AG09309 (cell line): ENCODE measurements around the gene TLR2.

Source experiments
- DNase-seq: peaks from one replicate; pipeline ENCODE4 v3.0.0-alpha.2; 2010; ENCODE audit warnings: low read depth
- H3K4me3 ChIP-seq: 2 replicates; pipeline ENCODE4 v1.5.1; 2011; ENCODE audit warnings: mild to moderate bottlenecking, low read depth, low read length, moderate library complexity; ENCODE audit not compliant: control insufficient read depth
- TF ChIP-seq, protein P1 (sequence below): IDR thresholded peaks from 2 replicates; pipeline ENCODE4 v1.5.1; 2011; ENCODE audit warnings: mild to moderate bottlenecking, low read depth, low read length, inconsistent platforms; ENCODE audit not compliant: insufficient read depth, control insufficient read depth; ENCODE audit errors: missing control alignments

TLR2 gene

DNA sequence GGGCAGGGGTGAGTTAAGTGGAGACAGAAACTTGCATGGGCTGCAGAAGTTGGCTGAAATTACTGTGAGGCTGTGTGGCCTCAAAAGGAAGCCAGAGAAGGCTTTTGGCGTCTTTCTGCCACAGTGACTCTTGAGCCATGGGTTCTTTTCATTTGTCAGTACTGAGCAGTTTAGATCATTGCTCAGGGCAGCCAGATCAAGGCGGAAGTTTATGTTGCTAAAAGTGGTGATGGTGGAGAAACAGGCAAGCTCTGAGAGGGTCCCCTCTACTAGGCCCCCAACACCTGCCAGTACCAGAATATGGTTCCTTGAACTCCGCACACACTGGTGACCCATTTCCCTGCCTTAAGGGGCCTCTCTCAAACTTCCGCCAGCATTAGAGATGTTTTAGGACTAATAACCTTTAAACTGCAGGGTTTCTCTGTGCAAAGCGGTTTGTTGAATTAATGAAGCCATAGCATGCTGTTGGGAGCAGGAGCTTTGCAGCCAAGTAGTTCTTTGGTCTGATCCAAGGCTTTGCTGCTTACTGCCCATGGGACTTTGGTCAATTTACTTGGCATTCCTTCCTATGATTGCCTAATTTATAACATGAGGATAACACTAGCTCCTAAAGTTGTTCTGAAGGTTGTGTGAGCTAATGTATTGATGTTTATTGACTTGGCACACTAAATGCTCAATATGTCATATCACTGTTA, 41.2 kb downstream of the TLR2 start:
- TF ChIP-seq, protein P1, sequence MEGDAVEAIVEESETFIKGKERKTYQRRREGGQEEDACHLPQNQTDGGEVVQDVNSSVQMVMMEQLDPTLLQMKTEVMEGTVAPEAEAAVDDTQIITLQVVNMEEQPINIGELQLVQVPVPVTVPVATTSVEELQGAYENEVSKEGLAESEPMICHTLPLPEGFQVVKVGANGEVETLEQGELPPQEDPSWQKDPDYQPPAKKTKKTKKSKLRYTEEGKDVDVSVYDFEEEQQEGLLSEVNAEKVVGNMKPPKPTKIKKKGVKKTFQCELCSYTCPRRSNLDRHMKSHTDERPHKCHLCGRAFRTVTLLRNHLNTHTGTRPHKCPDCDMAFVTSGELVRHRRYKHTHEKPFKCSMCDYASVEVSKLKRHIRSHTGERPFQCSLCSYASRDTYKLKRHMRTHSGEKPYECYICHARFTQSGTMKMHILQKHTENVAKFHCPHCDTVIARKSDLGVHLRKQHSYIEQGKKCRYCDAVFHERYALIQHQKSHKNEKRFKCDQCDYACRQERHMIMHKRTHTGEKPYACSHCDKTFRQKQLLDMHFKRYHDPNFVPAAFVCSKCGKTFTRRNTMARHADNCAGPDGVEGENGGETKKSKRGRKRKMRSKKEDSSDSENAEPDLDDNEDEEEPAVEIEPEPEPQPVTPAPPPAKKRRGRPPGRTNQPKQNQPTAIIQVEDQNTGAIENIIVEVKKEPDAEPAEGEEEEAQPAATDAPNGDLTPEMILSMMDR = no peak
- H3K4me3 ChIP-seq = no peak overlapping the region
- DNase-seq = no peak

DNA sequence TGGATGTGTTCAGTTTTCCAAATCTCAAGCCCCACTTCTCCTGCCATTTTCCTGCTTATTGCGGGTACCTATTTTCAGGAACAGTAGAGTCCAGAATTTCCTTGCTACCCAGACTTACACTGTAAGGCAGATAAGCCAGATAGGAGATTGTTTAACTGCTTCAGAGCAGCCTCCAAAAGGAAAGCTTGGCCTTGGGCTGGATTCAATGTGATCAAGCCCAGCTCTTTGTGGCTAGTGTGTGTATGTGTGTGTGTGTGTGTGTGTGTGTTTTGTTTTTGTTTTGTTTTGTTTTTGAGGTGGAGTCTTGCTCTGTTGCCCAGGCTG, 41.7 kb downstream of the TLR2 start:
- no peak for DNase-seq
- TF ChIP-seq, protein P1 = no peak
- no peak overlapping the region for H3K4me3 ChIP-seq

DNA sequence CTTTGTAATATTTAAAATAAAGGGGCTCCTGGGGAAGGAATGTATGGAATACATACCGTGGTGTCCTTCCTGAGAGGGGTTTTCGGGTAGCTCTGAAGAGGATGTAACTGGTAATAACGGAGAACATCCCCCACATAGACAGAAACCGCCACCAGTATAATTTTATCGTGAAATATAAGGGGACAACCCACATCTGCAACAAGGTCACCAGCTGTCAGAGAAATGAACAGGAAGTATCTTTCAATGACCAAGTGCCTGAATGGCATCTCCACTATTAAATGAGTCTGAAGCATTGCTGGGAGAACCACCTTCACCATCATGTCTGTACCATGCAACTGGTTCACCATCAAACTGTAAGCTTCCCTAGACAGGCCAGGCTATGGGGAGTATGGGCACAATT, 44.1 kb downstream of the TLR2 start:
- H3K4me3 ChIP-seq = no peak overlapping the region
- TF ChIP-seq, protein P1 = no peak

DNA sequence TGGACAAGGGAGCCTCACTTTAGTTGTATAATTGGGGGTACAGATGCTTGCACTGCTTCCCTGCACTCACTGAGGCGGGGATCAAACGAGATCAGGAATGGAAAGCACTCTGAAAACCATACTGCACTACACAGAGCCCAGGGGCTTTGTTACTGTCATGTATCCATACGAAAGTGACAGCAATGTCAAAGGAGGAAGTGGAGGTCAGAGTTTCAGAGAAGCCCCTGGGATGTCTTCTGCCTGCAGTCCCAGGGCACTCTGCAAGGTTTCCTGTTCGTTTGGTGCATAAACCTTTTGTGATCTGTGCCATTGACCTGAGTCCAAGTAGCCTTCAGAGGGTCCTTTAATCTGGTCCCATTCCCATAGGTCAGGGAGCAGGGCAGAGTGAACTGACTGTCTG, 44.6 kb downstream of the TLR2 start:
- DNase-seq = no peak
- TF ChIP-seq, protein P1 = no peak
- no peak overlapping the region for H3K4me3 ChIP-seq

More for the DNA sequence above, 44.1 kb downstream of the TLR2 start:
- DNase-seq = no peak

DNA sequence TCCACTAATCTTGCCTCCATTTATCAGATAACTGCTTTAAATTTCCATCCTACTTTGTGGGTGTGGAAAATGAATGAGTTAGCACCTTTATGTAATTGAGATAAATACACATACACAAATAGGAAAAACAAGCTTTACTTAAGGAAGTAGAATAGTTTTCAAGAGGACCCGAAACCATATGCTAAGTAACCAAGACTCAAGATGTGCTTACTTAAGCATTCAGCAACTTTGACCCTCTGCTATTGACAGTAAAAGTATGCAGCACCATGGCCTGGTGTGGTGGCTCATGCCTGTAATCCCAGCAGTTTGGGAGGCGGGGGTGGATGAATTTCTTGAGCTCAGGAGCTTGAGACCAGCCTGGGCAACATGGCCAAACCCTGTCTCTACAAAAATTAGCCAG, 45.8 kb downstream of the TLR2 start:
- H3K4me3 ChIP-seq = no peak overlapping the region
- no peak for DNase-seq
- TF ChIP-seq, protein P1 = no peak

DNA sequence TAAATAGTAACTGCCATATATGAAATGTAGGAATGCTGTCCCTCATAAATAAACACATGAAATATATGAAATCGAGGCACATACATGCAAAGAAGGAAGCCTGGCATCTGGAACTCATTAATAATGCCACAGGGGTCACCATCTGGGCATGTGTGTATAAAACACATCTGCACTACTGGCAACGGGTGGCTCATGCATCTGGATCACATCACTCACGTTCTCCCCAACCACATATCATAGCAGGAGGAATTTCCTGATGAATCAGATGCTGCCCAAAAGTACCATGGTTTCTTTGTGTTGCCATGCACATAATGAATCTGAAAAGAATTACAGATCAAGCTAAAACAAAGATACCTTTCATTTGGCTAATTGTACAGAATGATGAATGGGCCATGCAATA, 47.2 kb downstream of the TLR2 start:
- TF ChIP-seq, protein P1 = no peak
- DNase-seq = peak; percentile 77

More for the DNA sequence above, 47.2 kb downstream of the TLR2 start:
- no peak overlapping the region for H3K4me3 ChIP-seq
